Fibroblast of the aortic adventitia (primary cell): ENCODE results near the gene YJU2. TPM values are rescaled to one million over a fixed set of nuclear protein-coding genes. Genes with fewer than 3 reads are reported as not detected.
A peak's percentile ranks its signal among the peaks of the same experiment; 100 is the strongest.

Experiments
- DNase-seq: peaks from one replicate; pipeline ENCODE4 v3.0.0-alpha.2; 2010; ENCODE audit warnings: low read depth
- H3K4me3 ChIP-seq: 2 replicates; pipeline ENCODE4 v1.5.1; 2011; ENCODE audit warnings: low read depth, mild to moderate bottlenecking, control low read depth, low read length, moderate library complexity
- CTCF ChIP-seq: IDR thresholded peaks from 2 replicates; pipeline ENCODE4 v1.5.1; 2011; ENCODE audit warnings: mild to moderate bottlenecking, low read length, control low read depth, inconsistent platforms; ENCODE audit not compliant: insufficient read depth
- total RNA-seq: library from RNA; depleted of rRNA; stranded (reverse); fragments of >200 nt; gene quantifications from 2 replicates; pipeline ENCODE4 v1.2.3, GENCODE V29; 2012; ENCODE audit warnings: low replicate concordance

YJU2 gene
- total RNA-seq = 16.8 and 17.2 TPM in 2 replicates

- peak; percentile 100 for DNase-seq
- peak; percentile 57 for TF ChIP-seq CTCF
- H3K4me3 ChIP-seq = peak within 1 kb of the TSS; percentile 92
Observed at GRCh38 chr19:4246767-4247593, at the start of gene YJU2. Gene YJU2, plus strand, starts transcription at chr19:4247080. Its CDS starts 67 bp downstream, at chr19:4247147.

GRCh38 chr19:4197228-4197624 lies 49.7 kb upstream of the YJU2 start:
- no peak for TF ChIP-seq CTCF
- no peak overlapping the region for H3K4me3 ChIP-seq
- DNase-seq = no peak

- TF ChIP-seq CTCF = no peak
- no peak for DNase-seq
- no peak overlapping the region for H3K4me3 ChIP-seq
Observed at GRCh38 chr19:4197625-4198466, 49.0 kb upstream of the YJU2 start.

- no peak for TF ChIP-seq CTCF
- DNase-seq = no peak
- H3K4me3 ChIP-seq = no peak overlapping the region
Observed at GRCh38 chr19:4198467-4199126, 48.3 kb upstream of the YJU2 start.

- no peak for DNase-seq
- TF ChIP-seq CTCF = no peak
Observed at GRCh38 chr19:4199699-4200293, 47.1 kb upstream of the YJU2 start.

GRCh38 chr19:4200940-4201542 lies 45.8 kb upstream of the YJU2 start:
- no peak for TF ChIP-seq CTCF
- DNase-seq = no peak
- no peak overlapping the region for H3K4me3 ChIP-seq

More at GRCh38 chr19:4199699-4200293, 47.1 kb upstream of the YJU2 start:
- no peak overlapping the region for H3K4me3 ChIP-seq
